Common myeloid progenitor, CD34-positive (primary cell): ENCODE results near the gene KDM2A.

Experiments used
- CTCF ChIA-PET: fragments of 350-600 bp; sonication (Branson Sonifier 250); formaldehyde crosslinking; loops from one replicate; lab custom pipeline; 2021; ENCODE audit warnings: antibody characterized with exemption; lab: Charles Lee
- POLR2A ChIA-PET: fragments of 350-600 bp; sonication (Branson Sonifier 250); formaldehyde crosslinking; loops from one replicate; lab custom pipeline; 2021; ENCODE audit warnings: antibody characterized with exemption; lab: Charles Lee
- DNase-seq, 3 donors: peaks; one replicate each; pipeline versions ENCODE4 v3.0.0 to v3.0.0-alpha.2; 2013
- H3K27ac ChIP-seq, 2 experiments: 1 replicate in 1 of 2; 2 replicates in 1 of 2; pipeline ENCODE4 v1.7.0; 2013; ENCODE audit warnings: inconsistent platforms in 2 of 2, low read length in 2 of 2, mild to moderate bottlenecking in 2 of 2, low read depth in 1 of 2, moderate library complexity in 1 of 2; ENCODE audit not compliant: severe bottlenecking in 2 of 2, insufficient read depth in 1 of 2, poor library complexity in 1 of 2
- H3K27me3 ChIP-seq, 5 experiments: replicated peaks in 2 of 5; 1 replicate in 3 of 5; 2 replicates in 2 of 5; pipeline versions ENCODE4 v1.6.1 to v1.7.0; 2013; ENCODE audit warnings: low read length in 4 of 5, mild to moderate bottlenecking in 2 of 5, moderate library complexity in 2 of 5, inconsistent platforms in 1 of 5; ENCODE audit not compliant: insufficient read depth in 5 of 5, control insufficient read depth in 4 of 5
- H3K36me3 ChIP-seq, 4 experiments: 1 replicate in 2 of 4; 2 replicates in 2 of 4; pipeline versions ENCODE4 v1.6.1 to v1.7.0; 2013; ENCODE audit warnings: low read length in 3 of 4, control low read depth in 1 of 4, mild to moderate bottlenecking in 1 of 4; ENCODE audit not compliant: control insufficient read depth in 4 of 4, insufficient read depth in 4 of 4
- H3K4me1 ChIP-seq, 4 experiments: 1 replicate in 3 of 4; 2 replicates in 1 of 4; pipeline versions ENCODE4 v1.6.1 to v1.7.1; 2013; ENCODE audit warnings: low read length in 3 of 4, mild to moderate bottlenecking in 3 of 4, control low read depth in 1 of 4, inconsistent platforms in 1 of 4, moderate library complexity in 1 of 4; ENCODE audit not compliant: control insufficient read depth in 4 of 4, insufficient read depth in 4 of 4; ENCODE audit errors: control extremely low read depth in 1 of 4
- H3K4me3 ChIP-seq, 7 experiments: 1 replicate in 4 of 7; 2 replicates in 3 of 7; pipeline versions ENCODE4 v1.5.1 to v1.7.0; 2013; ENCODE audit warnings: mild to moderate bottlenecking in 7 of 7, low read length in 6 of 7, moderate library complexity in 6 of 7, inconsistent platforms in 2 of 7, low read depth in 2 of 7, control low read depth in 1 of 7; ENCODE audit not compliant: insufficient read depth in 4 of 7, control insufficient read depth in 1 of 7; ENCODE audit errors: extremely low read depth in 1 of 7
- H3K9me3 ChIP-seq, 5 experiments: 1 replicate in 4 of 5; 2 replicates in 1 of 5; pipeline versions ENCODE4 v1.6.1 to v1.7.1; 2013; ENCODE audit warnings: low read length in 4 of 5, mild to moderate bottlenecking in 2 of 5, inconsistent platforms in 1 of 5, low read depth in 1 of 5, moderate library complexity in 1 of 5; ENCODE audit not compliant: control insufficient read depth in 4 of 5, insufficient read depth in 2 of 5; ENCODE audit errors: control extremely low read depth in 1 of 5
- WGBS: methylation state at CpG from one replicate; pipeline ENCODE4 v1.1.5; 2013; ENCODE audit not compliant: insufficient coverage; 5-methylcytosine and 5-hydroxymethylcytosine counted together

The KDM2A gene

DNA sequence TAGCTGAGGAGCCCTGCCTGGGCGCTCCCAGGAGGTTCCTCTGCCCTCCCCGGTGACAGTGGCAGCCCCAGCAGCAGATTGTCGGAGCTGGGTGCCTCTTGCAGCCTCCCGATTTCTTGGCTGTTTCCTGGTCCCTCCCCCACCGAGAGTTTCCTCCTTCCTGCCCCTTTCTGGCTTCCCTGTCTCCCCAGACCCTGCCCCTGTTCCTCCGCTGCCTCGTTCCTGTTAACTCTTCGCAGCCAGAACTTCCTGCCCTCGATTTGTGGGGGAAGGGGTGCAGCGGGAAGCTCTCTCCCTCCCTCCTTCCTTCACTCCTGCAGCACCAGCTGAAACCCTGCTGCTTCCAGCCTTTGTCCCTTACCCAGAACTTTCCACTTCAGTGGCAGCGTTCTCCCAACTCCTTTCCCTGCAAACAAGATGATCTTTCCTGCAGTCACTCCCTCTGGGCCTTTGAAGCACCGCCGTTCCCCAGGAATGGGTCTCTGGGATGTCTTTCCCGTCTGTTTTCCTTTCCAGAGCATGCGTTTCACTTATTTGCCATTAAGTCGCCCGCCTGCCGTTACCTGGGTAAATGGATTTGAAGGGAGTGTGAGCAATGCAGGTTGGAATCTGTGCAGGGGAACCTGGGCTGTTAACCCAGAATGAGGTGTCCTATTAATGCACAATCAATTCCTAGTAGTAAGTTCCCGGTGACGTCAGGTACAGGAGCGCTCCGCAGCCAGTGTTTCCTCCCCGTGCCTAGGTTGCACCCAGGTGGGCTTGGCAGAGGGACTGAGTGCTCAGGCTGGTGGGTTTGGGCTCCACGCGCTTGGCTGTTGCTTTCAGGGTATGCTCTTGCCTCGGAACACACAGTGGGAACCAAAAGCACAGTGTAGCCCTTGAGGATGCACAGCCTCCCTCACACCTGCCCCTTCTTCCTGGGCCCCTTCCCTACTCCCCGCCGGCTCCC, 151.5 kb downstream of the KDM2A start:
- ChIA-PET POLR2A (interaction anchor here (1.0 to 9.0 kb wide), 6 partner anchors 7 to 47 kb away, joined by 3 to 147 read pairs (median 5); partner anchors contain the start of gene ANKRD13D), CTCF (interaction anchor here (1.1 to 8.9 kb wide), 10 partner anchors 7 to 134 kb away, joined by 3 to 69 read pairs (median 6); partner anchors contain the start of genes ANKRD13D, SSH3 and TBC1D10C)
- 9% methylated on average over 17 of the region's 28 CpGs for WGBS
- Histone ChIP-seq H3K27me3 (no peaks in the 10 kb centered on the region), H3K4me3 (peak overlapping the region; percentile 27 to 99 (median 91)), H3K9me3 (no peaks in the 10 kb centered on the region), H3K36me3 (peaks cover 2 to 84% (median 28%) of the 10 kb centered on the region in 4 experiments), H3K27ac (peak overlapping the region; percentile 41 to 81), H3K4me1 (peaks cover 12 to 90% (median 89%) of the 10 kb centered on the region in 4 experiments)
- no peak for DNase-seq

- Histone ChIP-seq H3K27me3 (no peaks in the 10 kb centered on the region), H3K9me3 (no peaks in the 10 kb centered on the region), H3K4me3 (peak overlapping the region; percentile 27 to 99 (median 91)), H3K4me1 (peaks cover 12 to 91% (median 89%) of the 10 kb centered on the region in 4 experiments), H3K27ac (peak overlapping the region; percentile 40 to 65), H3K36me3 (peaks cover 2 to 90% (median 31%) of the 10 kb centered on the region in 4 experiments)
- ChIA-PET POLR2A (interaction anchor here (1.0 to 9.0 kb wide), 5 partner anchors 8 to 46 kb away, joined by 3 to 147 read pairs (median 4); partner anchors contain the start of gene ANKRD13D), CTCF (interaction anchor here (0.8 to 8.9 kb wide), 11 partner anchors 8 to 133 kb away, joined by 3 to 69 read pairs (median 5); partner anchors contain the start of genes ANKRD13D, SSH3 and TBC1D10C)
- WGBS: 3% methylated on average over 3 of the region's 5 CpGs
- DNase-seq: no peak
These were observed 152.1 kb downstream of the KDM2A start for GRCh38 chr11:67271205-67271540.

- CTCF ChIA-PET: interaction anchor here (0.7 to 8.9 kb wide), 12 partner anchors 8 to 132 kb away, joined by 3 to 69 read pairs (median 4); partner anchors contain the start of genes ANKRD13D, SSH3 and TBC1D10C
- 5% methylated on average over 19 of the region's 19 CpGs for WGBS
These were observed 152.7 kb downstream of the KDM2A start for GRCh38 chr11:67271541-67272284.

GRCh38 chr11:67272327-67273259, 153.5 kb downstream of the KDM2A start:
- WGBS: 50% methylated on average over 23 of the region's 23 CpGs
- DNase-seq: no peak
- Histone ChIP-seq H3K27ac (peak overlapping the region; percentile 33 to 65), H3K36me3 (peaks cover 2 to 85% (median 32%) of the 10 kb centered on the region in 4 experiments), H3K9me3 (no peaks in the 10 kb centered on the region), H3K27me3 (no peaks in the 10 kb centered on the region), H3K4me3 (peak overlapping the region in 6 of 7 experiments; percentile 4 to 99 (median 68)), H3K4me1 (peaks cover 12 to 99% (median 98%) of the 10 kb centered on the region in 4 experiments)
- ChIA-PET CTCF (interaction anchor here (0.7 to 8.9 kb wide), 12 partner anchors 9 to 132 kb away, joined by 3 to 69 read pairs (median 4); partner anchors contain the start of genes ANKRD13D, SSH3 and TBC1D10C), POLR2A (interaction anchor here (0.7 to 9.0 kb wide), 3 partner anchors 11 to 44 kb away, joined by 3 to 147 read pairs (median 4); partner anchors contain the start of gene ANKRD13D)

More at GRCh38 chr11:67271541-67272284, 152.7 kb downstream of the KDM2A start:
- no peaks in the 10 kb centered on the region for H3K9me3 ChIP-seq
- peaks cover 12 to 96% (median 95%) of the 10 kb centered on the region in 4 experiments for H3K4me1 ChIP-seq
- peak in 2 of 3 donors; percentile 74 to 76 for DNase-seq
- H3K4me3 ChIP-seq: peak overlapping the region in 6 of 7 experiments; percentile 65 to 99 (median 94)
- no peaks in the 10 kb centered on the region for H3K27me3 ChIP-seq
- POLR2A ChIA-PET: interaction anchor here (0.7 to 9.0 kb wide), 7 partner anchors 8 to 46 kb away, joined by 3 to 147 read pairs (median 4); partner anchors contain the start of gene ANKRD13D
- H3K36me3 ChIP-seq: peaks cover 2 to 91% (median 32%) of the 10 kb centered on the region in 4 experiments
- H3K27ac ChIP-seq: peak overlapping the region; percentile 40 to 65

GRCh38 chr11:67273260-67273990, 154.4 kb downstream of the KDM2A start:
- 33% methylated on average over 13 of the region's 14 CpGs for WGBS
- Histone ChIP-seq H3K36me3 (peaks cover 2 to 86% (median 29%) of the 10 kb centered on the region in 4 experiments), H3K27ac (peak overlapping the region; percentile 50 to 65), H3K4me1 (peaks cover 12 to 100% (median 98%) of the 10 kb centered on the region in 4 experiments), H3K4me3 (peak overlapping the region in 6 of 7 experiments; percentile 4 to 98 (median 32)), H3K9me3 (no peaks in the 10 kb centered on the region), H3K27me3 (no peaks in the 10 kb centered on the region)
- POLR2A ChIA-PET: interaction anchor here (0.8 to 9.0 kb wide), 2 partner anchors 15 to 78 kb away, joined by 3 to 147 read pairs; partner anchors contain the start of gene ANKRD13D
- CTCF ChIA-PET: interaction anchor here (1.2 to 8.9 kb wide), 6 partner anchors 9 to 78 kb away, joined by 3 to 69 read pairs (median 53); partner anchors contain the start of gene ANKRD13D
- no peak for DNase-seq
